Activated naive CD4-positive, alpha-beta T cell treated with Interleukin-2 at 50 U/mL for 16 hours (primary cell): ENCODE results near the gene TRIM7.
"Not testable (repeated sequence)": the region's sequence is repeated elsewhere in the genome, so short reads cannot be mapped to it uniquely, and the experiment has no call there.

Experiments used
- DNase-seq: peaks from one replicate; pipeline ENCODE4 v3.0.0-alpha.2; 2020

The TRIM7 gene

GRCh38 chr5:181146927-181147636, 57.9 kb downstream of the TRIM7 start, which contains the start of gene OR2V2:
OR2V2 (plus strand) TSS chr5:181147586; CDS start chr5:181154943, 7,357 bp downstream.
- not testable (repeated sequence) for DNase-seq

- no peak for DNase-seq
These were observed 59.9 kb downstream of the TRIM7 start for GRCh38 chr5:181145133-181145532.
